HCT116 (cell line): ENCODE results near the gene LYPD5.
"Not testable (repeated sequence)": the region's sequence is repeated elsewhere in the genome, so short reads cannot be mapped to it uniquely, and the experiment has no call there.

ENCODE experiments used
- CEBPB ChIP-seq: IDR thresholded peaks from 2 replicates; pipeline ENCODE4 v1.6.1; 2012; ENCODE audit warnings: low read depth
- CTCF ChIP-seq, 3 experiments: fragments of 200-600 bp in 1 of 3; sonication (generic) in 1 of 3; IDR thresholded peaks in 2 of 3; conservative IDR thresholded peaks in 1 of 3; 2 replicates each; pipeline ENCODE4 v1.5.1; 2012 to 2017; ENCODE audit warnings: low read depth in 2 of 3, low read length in 2 of 3, antibody characterized with exemption in 1 of 3, borderline replicate concordance in 1 of 3, control low read depth in 1 of 3, mild to moderate bottlenecking in 1 of 3, mixed read lengths in 1 of 3, mixed run types in 1 of 3, moderate library complexity in 1 of 3; ENCODE audit not compliant: insufficient read depth in 1 of 3
- RAD21 ChIP-seq: IDR thresholded peaks from 2 replicates; pipeline ENCODE4 v1.6.1; 2012; ENCODE audit warnings: low read depth, mild to moderate bottlenecking
- REST ChIP-seq: IDR thresholded peaks from 2 replicates; pipeline ENCODE4 v1.6.1; 2012; ENCODE audit warnings: low read depth

- TF ChIP-seq RAD21; CTCF (IDR thresholded peaks at IDR 0.05 in 2 of 3, conservative IDR thresholded peaks at IDR 0.05 in 1 of 3; ENCODE audit: borderline replicate concordance in 1 of 3, insufficient read depth in 1 of 3, low read depth in 2 of 3, low read length in 2 of 3); CEBPB; REST: not testable (repeated sequence)
These were observed 4.2 kb upstream of the LYPD5 start for GRCh38 chr19:43806401-43806800.
